A549 (cell line): ENCODE results near the gene RASA3. TPM values are rescaled to one million over a fixed set of nuclear protein-coding genes. Genes with fewer than 3 reads are reported as not detected.

ENCODE experiments used
- ATAC-seq, 2 experiments: fragments of 200-7000 bp in 1 of 2; fragments of >200 bp in 1 of 2; cut with Nextera tagmentation in 1 of 2; cut with Tn5 transposase in 1 of 2; 3 replicates each; pipeline versions ENCODE4 v1.8.0 to v1.9.1; 2018 to 2020; ENCODE audit warnings: mild to moderate bottlenecking in 1 of 2, moderate library complexity in 1 of 2
- CTCF ChIA-PET: fragments of 300-600 bp; sonication (Branson Sonifier 250); formaldehyde crosslinking; extraction: SDS; loops from one replicate; lab custom pipeline; 2021; ENCODE audit warnings: antibody characterized with exemption, inconsistent platforms; lab: Yijun Ruan, JAX
- POLR2A ChIA-PET: fragments of 350-600 bp; formaldehyde crosslinking; extraction: SDS; loops from one replicate; lab custom pipeline; 2021; ENCODE audit warnings: antibody characterized with exemption, inconsistent platforms; lab: Yijun Ruan, JAX
- DNase-seq, 2 experiments: peaks; one replicate each; pipeline versions ENCODE4 v3.0.0 to v3.0.0-alpha.2; 2011 to 2016; ENCODE audit warnings: low read depth in 1 of 2, low spot score in 1 of 2
- FAIRE-seq: peaks from 2 replicates; lab custom pipeline; 2011; peaks lifted over from hg19 to GRCh38; lab: Jason Lieb, UNC
- H3K27ac ChIP-seq, 2 experiments: fragments of >200 bp; sonication (Bioruptor Twin); formaldehyde crosslinking; 3 replicates each; pipeline ENCODE4 v1.5.1; 2016 to 2017
- H3K4me1 ChIP-seq: fragments of >200 bp; sonication (Bioruptor Twin); formaldehyde crosslinking; 3 replicates; pipeline ENCODE4 v1.6.1; 2016
- H3K4me2 ChIP-seq: fragments of >200 bp; sonication (Bioruptor Twin); formaldehyde crosslinking; 3 replicates; pipeline ENCODE4 v1.6.1; 2016
- H3K4me3 ChIP-seq: fragments of >200 bp; sonication (Bioruptor Twin); formaldehyde crosslinking; 3 replicates; pipeline ENCODE4 v1.5.1; 2016
- H3K9me3 ChIP-seq: fragments of >200 bp; sonication (Bioruptor Twin); formaldehyde crosslinking; 3 replicates; pipeline ENCODE4 v1.6.1; 2016
- BHLHE40 ChIP-seq: IDR thresholded peaks from 2 replicates; pipeline ENCODE4 v1.6.1; 2012; ENCODE audit warnings: low read depth, low read length, inconsistent platforms
- CBX2 ChIP-seq: fragments of 200-600 bp; sonication (generic); IDR thresholded peaks from 2 replicates; pipeline ENCODE4 v1.6.1; 2016; ENCODE audit warnings: low read depth, mild to moderate bottlenecking, borderline replicate concordance
- CHD4 ChIP-seq: fragments of 200-600 bp; sonication (generic); IDR thresholded peaks from 2 replicates; pipeline ENCODE4 v1.6.1; 2016; ENCODE audit warnings: antibody characterized with exemption, mild to moderate bottlenecking, borderline replicate concordance
- EHF ChIP-seq: fragments of 250-450 bp; sonication (Bioruptor Pico); IDR thresholded peaks from 2 replicates; pipeline ENCODE4 v1.5.0; 2020; ENCODE audit warnings: mild to moderate bottlenecking
- FOSB ChIP-seq: fragments of 250-450 bp; sonication (Bioruptor Pico); IDR thresholded peaks from 2 replicates; pipeline ENCODE4 v1.5.0; 2020; ENCODE audit warnings: mild to moderate bottlenecking, moderate library complexity
- FOSL2 ChIP-seq, 2 experiments: fragments of 450-650 bp in 1 of 2; fragments of >200 bp in 1 of 2; sonication (Bioruptor Twin) in 1 of 2; formaldehyde crosslinking; IDR thresholded peaks; 2 replicates each; pipeline versions ENCODE4 v1.5.0 to v1.6.1; 2016 to 2020; ENCODE audit warnings: mild to moderate bottlenecking in 1 of 2, moderate library complexity in 1 of 2
- GATA3 ChIP-seq: IDR thresholded peaks from 2 replicates; pipeline ENCODE4 v1.6.1; 2012; ENCODE audit warnings: borderline replicate concordance
- HOXB13 ChIP-seq: fragments of 250-450 bp; sonication (Bioruptor Pico); IDR thresholded peaks from 2 replicates; pipeline ENCODE4 v1.5.0; 2020; ENCODE audit warnings: low read depth, mild to moderate bottlenecking, moderate library complexity
- HOXB5 ChIP-seq: fragments of 250-450 bp; sonication (Bioruptor Pico); IDR thresholded peaks from 2 replicates; pipeline ENCODE4 v1.5.0; 2020; ENCODE audit warnings: mild to moderate bottlenecking, moderate library complexity
- JUNB ChIP-seq: fragments of >200 bp; sonication (Bioruptor Twin); formaldehyde crosslinking; IDR thresholded peaks from 2 replicates; pipeline ENCODE4 v1.6.1; 2016
- KDM5A ChIP-seq: fragments of 200-600 bp; sonication (generic); IDR thresholded peaks from 2 replicates; pipeline ENCODE4 v1.6.1; 2016; ENCODE audit warnings: antibody characterized with exemption, mild to moderate bottlenecking
- MAZ ChIP-seq: fragments of 150-350 bp; IDR thresholded peaks from 2 replicates; pipeline ENCODE4 v1.6.1; 2014; ENCODE audit warnings: antibody characterized with exemption, low read depth, low read length, borderline replicate concordance
- MYC ChIP-seq: IDR thresholded peaks from 2 replicates; pipeline ENCODE4 v1.6.1; 2012; ENCODE audit warnings: mild to moderate bottlenecking, inconsistent platforms, low read length, improper control_type of control experiment, borderline replicate concordance
- NPAS2 ChIP-seq: fragments of 250-450 bp; sonication (Bioruptor Pico); IDR thresholded peaks from 2 replicates; pipeline ENCODE4 v1.8.0; 2022; ENCODE audit warnings: mild to moderate bottlenecking, moderate library complexity, borderline replicate concordance
- RFX5 ChIP-seq: fragments of 450-650 bp; IDR thresholded peaks from 2 replicates; pipeline ENCODE4 v1.7.1; 2014; ENCODE audit warnings: antibody characterized with exemption, mild to moderate bottlenecking, moderate library complexity
- RNF2 ChIP-seq: fragments of 200-600 bp; sonication (generic); IDR thresholded peaks from 2 replicates; pipeline ENCODE4 v1.6.1; 2016; ENCODE audit warnings: low read depth, mild to moderate bottlenecking, antibody characterized with exemption, moderate library complexity, borderline replicate concordance
- TFCP2L1 ChIP-seq: fragments of 250-450 bp; sonication (Bioruptor Pico); IDR thresholded peaks from 2 replicates; pipeline ENCODE4 v1.5.0; 2021; ENCODE audit warnings: mild to moderate bottlenecking
- ZNF302 ChIP-seq: fragments of 250-450 bp; sonication (Bioruptor Pico); IDR thresholded peaks from 2 replicates; pipeline ENCODE4 v1.9.0; 2021; ENCODE audit warnings: inconsistent platforms, mild to moderate bottlenecking, moderate library complexity
- WGBS: methylation state at CpG from one replicate; pipeline ENCODE4 v1.1.6; 2017; ENCODE audit errors: missing lambda C conversion rate; 5-methylcytosine and 5-hydroxymethylcytosine counted together
- polyA plus RNA-seq, 4 experiments: library from polyadenylated mRNA; depleted of rRNA in 3 of 4; stranded (reverse); fragments of >200 nt; fragmentation: RNase III in 1 of 4; extraction: RNeasy Plus Mini Kit Qiagen cat#74134 plus additional on column Dnase treatment in 1 of 4; gene quantifications; 2 replicates in 3 of 4; 3 replicates in 1 of 4; pipeline ENCODE4 v1.2.3, GENCODE V29; 2011 to 2017
- TF ChIP-seq, protein P1 (sequence below): fragments of 450-650 bp; IDR thresholded peaks from 2 replicates; pipeline ENCODE4 v1.6.1; 2014; ENCODE audit warnings: antibody characterized with exemption
- TF ChIP-seq, protein P2 (sequence below): fragments of 250-450 bp; sonication (Bioruptor Pico); IDR thresholded peaks from 2 replicates; pipeline ENCODE4 v1.5.0; 2020; ENCODE audit warnings: low read depth, mild to moderate bottlenecking, moderate library complexity
- TF ChIP-seq, protein P3 (sequence below): fragments of >200 bp; sonication (Bioruptor Twin); formaldehyde crosslinking; IDR thresholded peaks from 3 replicates; pipeline ENCODE4 v1.6.1; 2016

RASA3 gene
- polyA plus RNA-seq, 2 of the 4 experiments (the other 2 are of a cell fraction): 4.3 to 7.6 TPM

DNA sequence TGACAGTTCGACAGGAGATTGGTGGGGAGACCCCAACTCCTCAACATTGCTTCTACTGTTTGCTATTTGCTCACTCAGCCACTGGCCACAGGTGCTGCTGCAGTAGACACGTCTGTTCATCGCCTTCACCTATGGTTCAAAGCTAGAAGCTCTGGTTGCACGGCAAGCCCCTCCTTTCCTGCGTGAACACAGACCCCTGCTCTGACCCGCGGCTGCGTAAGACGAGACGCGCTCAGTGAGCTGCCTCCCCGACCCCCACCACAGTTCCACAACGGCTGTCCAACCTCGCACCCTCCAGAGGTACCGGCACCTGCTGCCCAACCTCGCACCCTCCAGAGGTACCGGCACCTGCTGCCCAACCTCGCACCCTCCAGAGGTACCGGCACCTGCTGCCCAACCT is 6.8 kb downstream of the RASA3 start:
- FAIRE-seq (no peak), ATAC-seq (no peak), DNase-seq (no peak)
- Histone ChIP-seq H3K4me2 (no peak overlapping the region), H3K27ac (no peak overlapping the region), H3K4me1 (0 out of 3 replicates have a peak, but pooled peaks cover under 1% of the 10 kb centered on the region), H3K4me3 (no peak overlapping the region), H3K9me3 (no peaks in the 10 kb centered on the region)
- POLR2A ChIA-PET: no interaction called here
- TF ChIP-seq MAZ (no peak), HOXB5 (no peak), EHF (CRISPR knock-in tag) (no peak)
- TF ChIP-seq, protein P1, sequence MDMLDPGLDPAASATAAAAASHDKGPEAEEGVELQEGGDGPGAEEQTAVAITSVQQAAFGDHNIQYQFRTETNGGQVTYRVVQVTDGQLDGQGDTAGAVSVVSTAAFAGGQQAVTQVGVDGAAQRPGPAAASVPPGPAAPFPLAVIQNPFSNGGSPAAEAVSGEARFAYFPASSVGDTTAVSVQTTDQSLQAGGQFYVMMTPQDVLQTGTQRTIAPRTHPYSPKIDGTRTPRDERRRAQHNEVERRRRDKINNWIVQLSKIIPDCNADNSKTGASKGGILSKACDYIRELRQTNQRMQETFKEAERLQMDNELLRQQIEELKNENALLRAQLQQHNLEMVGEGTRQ: no peak
- CTCF ChIA-PET: no interaction called here
- 94% methylated on average over 6 of the region's 19 CpGs for WGBS

DNA sequence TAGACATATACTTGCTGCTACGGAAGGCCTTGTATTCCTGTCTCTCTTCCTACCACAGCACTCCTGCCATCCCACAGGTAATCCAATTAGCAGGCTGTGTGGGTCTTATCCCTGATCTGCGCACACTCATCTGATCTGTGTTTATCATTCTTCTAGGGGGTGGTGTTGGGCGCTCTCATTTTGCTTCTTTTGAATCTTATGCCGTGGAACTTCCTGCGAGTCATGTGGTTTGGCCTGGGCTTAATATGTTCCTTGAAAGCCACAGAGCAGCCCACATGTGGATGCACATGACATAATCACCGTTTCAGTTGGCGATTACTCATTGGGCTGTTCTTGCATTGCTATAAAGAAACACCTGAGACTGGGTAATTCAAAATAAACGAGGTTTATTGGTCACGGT is 7.5 kb downstream of the RASA3 start:
- H3K4me1 ChIP-seq: no peaks in the 10 kb centered on the region
- no peaks in the 10 kb centered on the region for H3K9me3 ChIP-seq
- 76% methylated on average over 9 of the region's 9 CpGs for WGBS
- TF ChIP-seq FOSB (CRISPR knock-in tag) (no peak), CBX2 (no peak), FOSL2 (IDR thresholded peaks at IDR 0.05) (no peak), FOSL2 (CRISPR knock-in tag; IDR thresholded peaks at IDR 0.05) (no peak), TFCP2L1 (CRISPR knock-in tag) (no peak), JUNB (no peak), HOXB13 (CRISPR knock-in tag) (no peak), NPAS2 (CRISPR knock-in tag) (no peak), MYC (no peak), HOXB5 (no peak)
- TF ChIP-seq, protein P2, sequence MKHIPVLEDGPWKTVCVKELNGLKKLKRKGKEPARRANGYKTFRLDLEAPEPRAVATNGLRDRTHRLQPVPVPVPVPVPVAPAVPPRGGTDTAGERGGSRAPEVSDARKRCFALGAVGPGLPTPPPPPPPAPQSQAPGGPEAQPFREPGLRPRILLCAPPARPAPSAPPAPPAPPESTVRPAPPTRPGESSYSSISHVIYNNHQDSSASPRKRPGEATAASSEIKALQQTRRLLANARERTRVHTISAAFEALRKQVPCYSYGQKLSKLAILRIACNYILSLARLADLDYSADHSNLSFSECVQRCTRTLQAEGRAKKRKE: no peak
- POLR2A ChIA-PET: no interaction called here
- H3K27ac ChIP-seq: no peak overlapping the region
- DNase-seq (no peak), FAIRE-seq (no peak), ATAC-seq (no peak)
- CTCF ChIA-PET: no interaction called here
- H3K4me2 ChIP-seq: no peak overlapping the region
- no peak overlapping the region for H3K4me3 ChIP-seq

DNA sequence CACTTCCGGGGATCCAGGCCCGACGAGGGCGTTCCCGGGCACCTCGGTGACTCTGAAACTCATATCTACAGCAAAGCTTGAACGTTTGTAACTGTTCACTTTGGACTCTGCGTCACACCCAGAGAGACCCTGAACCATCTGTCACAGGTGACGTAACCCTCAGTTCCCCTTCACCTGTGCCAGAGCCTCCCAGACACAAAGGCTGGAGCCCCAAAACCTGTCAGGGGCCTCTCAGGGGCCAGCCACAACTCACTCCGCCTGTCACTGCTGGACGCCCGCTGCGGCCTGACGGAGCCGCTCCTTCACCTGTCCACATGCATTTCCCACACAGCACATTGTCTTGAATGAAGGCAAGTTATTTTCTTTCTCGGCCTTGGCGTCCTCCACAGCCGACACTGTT is 8.0 kb downstream of the RASA3 start:
- DNase-seq: no peak
- H3K27ac ChIP-seq: no peak overlapping the region
- no peak overlapping the region for H3K4me3 ChIP-seq
- H3K4me1 ChIP-seq: peaks cover 2% of the 10 kb centered on the region; the same call in 1 of the 3 replicates
- no peak for ATAC-seq
- 93% methylated on average over 18 of the region's 18 CpGs for WGBS
- no peak overlapping the region for H3K4me2 ChIP-seq
- FAIRE-seq: no peak
- H3K9me3 ChIP-seq: no peaks in the 10 kb centered on the region
- ChIA-PET POLR2A (no interaction called here), CTCF (interaction anchor here (1.0 kb wide), 1 partner anchor 10 kb away, joined by 3 read pairs; no protein-coding TSS in a partner anchor)
- TF ChIP-seq KDM5A: no peak
- TF ChIP-seq BHLHE40: no peak
- no peak for TF ChIP-seq GATA3
- TF ChIP-seq, protein P3, sequence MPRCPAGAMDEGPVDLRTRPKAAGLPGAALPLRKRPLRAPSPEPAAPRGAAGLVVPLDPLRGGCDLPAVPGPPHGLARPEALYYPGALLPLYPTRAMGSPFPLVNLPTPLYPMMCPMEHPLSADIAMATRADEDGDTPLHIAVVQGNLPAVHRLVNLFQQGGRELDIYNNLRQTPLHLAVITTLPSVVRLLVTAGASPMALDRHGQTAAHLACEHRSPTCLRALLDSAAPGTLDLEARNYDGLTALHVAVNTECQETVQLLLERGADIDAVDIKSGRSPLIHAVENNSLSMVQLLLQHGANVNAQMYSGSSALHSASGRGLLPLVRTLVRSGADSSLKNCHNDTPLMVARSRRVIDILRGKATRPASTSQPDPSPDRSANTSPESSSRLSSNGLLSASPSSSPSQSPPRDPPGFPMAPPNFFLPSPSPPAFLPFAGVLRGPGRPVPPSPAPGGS: no peak
- no peak for TF ChIP-seq HOXB13 (CRISPR knock-in tag)
- TF ChIP-seq ZNF302 (CRISPR knock-in tag): no peak
- no peak for TF ChIP-seq RFX5
- TF ChIP-seq CHD4: no peak
- TF ChIP-seq RNF2: no peak
